Upper lobe of left lung (tissue), 6 donors: ENCODE results near the gene MBD5. TPM values are rescaled to one million over a fixed set of nuclear protein-coding genes. Genes with fewer than 3 reads are reported as not detected.
A peak's percentile ranks its signal among the peaks of the same experiment; 100 is the strongest.

Experiments
- ATAC-seq, 2 donors: fragments of 200-7000 bp; cut with Tn5 transposase; one replicate each; pipeline ENCODE4 v1.9.1; 2022; ENCODE audit warnings: mild to moderate bottlenecking in 2 of 2, moderate library complexity in 2 of 2; ENCODE audit not compliant: low FRiP score in 2 of 2
- DNase-seq, 2 donors: peaks; one replicate each; pipeline ENCODE4 v3.0.0-alpha.2; 2019 to 2020
- H3K27ac ChIP-seq, 4 donors: fragments of 200-600 bp; sonication (generic); one replicate each; pipeline ENCODE4 v1.5.1; 2016 to 2019
- H3K27me3 ChIP-seq, 4 donors: fragments of 200-600 bp; sonication (generic); one replicate each; pipeline ENCODE4 v1.5.1; 2017 to 2019
- H3K36me3 ChIP-seq, 4 donors: fragments of 200-600 bp; sonication (generic); one replicate each; pipeline ENCODE4 v1.5.1; 2016 to 2019
- H3K4me1 ChIP-seq, 4 donors: fragments of 200-600 bp; sonication (generic); one replicate each; pipeline ENCODE4 v1.5.1; 2018 to 2019
- H3K4me3 ChIP-seq, 4 donors: fragments of 200-600 bp; sonication (generic); one replicate each; pipeline ENCODE4 v1.5.1; 2017 to 2019; ENCODE audit warnings: mild to moderate bottlenecking in 2 of 4, moderate library complexity in 1 of 4
- H3K9me3 ChIP-seq, 4 donors: fragments of 200-600 bp; sonication (generic); one replicate each; pipeline ENCODE4 v1.5.1; 2018 to 2019
- CTCF ChIP-seq, 6 experiments: fragments of 450-650 bp in 4 of 6; fragments of 200-600 bp in 2 of 6; sonication (generic) in 2 of 6; IDR thresholded peaks; one replicate each; pipeline ENCODE4 v1.5.1; 2016 to 2019; ENCODE audit warnings: antibody characterized with exemption in 6 of 6
- EP300 ChIP-seq, 4 donors: sonication (generic); formaldehyde crosslinking; IDR thresholded peaks; one replicate each; pipeline ENCODE4 v1.5.1; 2017; ENCODE audit warnings: antibody characterized with exemption in 4 of 4, control low read depth in 2 of 4
- POLR2A ChIP-seq, 4 donors: fragments of 450-650 bp; IDR thresholded peaks; one replicate each; pipeline ENCODE4 v1.5.1; 2016 to 2017; ENCODE audit warnings: antibody characterized with exemption in 4 of 4, mild to moderate bottlenecking in 2 of 4
- POLR2AphosphoS5 ChIP-seq, 2 donors: sonication (generic); formaldehyde crosslinking; IDR thresholded peaks; one replicate each; pipeline ENCODE4 v1.5.1; 2017; ENCODE audit warnings: antibody characterized with exemption in 2 of 2
- WGBS, 2 donors: methylation state at CpG; one replicate each; pipeline ENCODE4 v1.1.5; 2017 to 2018; 5-methylcytosine and 5-hydroxymethylcytosine counted together
- total RNA-seq, 6 donors: library from RNA; depleted of rRNA in 4 of 6; stranded (reverse); fragments of >200 nt in 4 of 6; gene quantifications; one replicate each; pipeline versions ENCODE4 v1.1.0 to v1.2.1, GENCODE V29; 2016 to 2021
- donor health status: DM: no; HTN: no; CAD: no; lungs with moderate emphysema.
- donor health status: DM: no; HTN: yes; CAD: no; lungs with severe emphysema.

The MBD5 gene
- total RNA-seq, 6 donors from 2014 or later: 22.6 to 99.5 (median 27.5) TPM

- ATAC-seq: no peak
Observed at GRCh38 chr2:148167855-148168254, 147.0 kb downstream of the MBD5 start.

DNA sequence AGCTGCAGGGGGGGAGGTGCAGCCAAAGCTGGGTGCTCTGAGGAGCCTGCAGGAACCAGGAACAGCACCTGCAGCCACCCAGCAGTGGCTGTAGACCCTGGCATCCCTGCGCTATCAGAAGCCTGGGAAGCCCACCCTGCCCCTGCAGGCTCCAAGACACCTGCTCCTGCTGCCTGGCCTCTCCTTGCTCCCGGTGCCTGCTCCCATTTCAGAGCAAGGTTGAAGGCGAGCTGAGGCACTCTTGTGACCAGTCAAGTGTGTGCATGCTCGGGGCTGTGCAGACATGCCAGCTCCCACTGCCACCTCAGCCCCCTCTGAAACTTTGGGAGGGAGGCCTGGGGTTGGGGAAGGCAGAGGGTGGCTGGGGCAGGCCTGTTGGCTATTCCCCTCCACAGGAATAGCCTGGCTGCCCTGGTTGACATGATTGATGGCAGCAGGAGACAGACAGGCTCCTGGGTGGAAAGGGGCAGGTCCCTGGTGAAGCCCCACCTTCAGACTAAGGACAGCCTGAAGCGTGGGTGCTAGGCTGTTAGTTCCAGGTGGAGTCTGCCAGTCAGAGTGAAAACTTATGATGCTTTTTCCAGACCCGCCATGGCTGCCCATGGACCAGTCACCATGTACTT is 151.4 kb downstream of the MBD5 start:
- Histone ChIP-seq H3K27me3 (no peaks in the 10 kb centered on the region), H3K4me1 (no peaks in the 10 kb centered on the region), H3K27ac (no peak overlapping the region), H3K9me3 (no peaks in the 10 kb centered on the region), H3K36me3 (peaks cover 0 to 4% (median 0%) of the 10 kb centered on the region in 4 donors), H3K4me3 (no peak overlapping the region)
- ATAC-seq (peak in 1 of 2 donors; percentile 17), DNase-seq (peak in 1 of 2 donors; percentile 30)
- WGBS, 2 donors: 93 to 94% methylated on average over 3 to 6 of the region's 6 CpGs
- TF ChIP-seq EP300 (IDR thresholded peaks at IDR 0.05) (no peak), POLR2A (IDR thresholded peaks at IDR 0.05) (no peak), POLR2AphosphoS5 (IDR thresholded peaks at IDR 0.05) (no peak), CTCF (IDR thresholded peaks at IDR 0.05) (no peak)

More at GRCh38 chr2:148167855-148168254, 147.0 kb downstream of the MBD5 start:
- Histone ChIP-seq H3K9me3 (no peaks in the 10 kb centered on the region), H3K4me1 (no peaks in the 10 kb centered on the region), H3K4me3 (no peak overlapping the region), H3K27ac (no peak overlapping the region), H3K27me3 (no peaks in the 10 kb centered on the region), H3K36me3 (no peaks in the 10 kb centered on the region)
- TF ChIP-seq POLR2A (IDR thresholded peaks at IDR 0.05): no peak
- no peak for TF ChIP-seq EP300 (IDR thresholded peaks at IDR 0.05)
- no peak for TF ChIP-seq CTCF (IDR thresholded peaks at IDR 0.05)
- no peak for TF ChIP-seq POLR2AphosphoS5 (IDR thresholded peaks at IDR 0.05)
- DNase-seq: no peak
- 96 to 100% methylated on average over 1 of the region's 1 CpG for WGBS, 2 donors

- H3K4me1 ChIP-seq: no peaks in the 10 kb centered on the region
- ATAC-seq (no peak), DNase-seq (peak in 1 of 2 donors; percentile 54)
- H3K36me3 ChIP-seq: peaks cover 0 to 4% (median 0%) of the 10 kb centered on the region in 4 donors
- no peaks in the 10 kb centered on the region for H3K9me3 ChIP-seq
- no peak for TF ChIP-seq CTCF (IDR thresholded peaks at IDR 0.05)
- TF ChIP-seq POLR2AphosphoS5 (IDR thresholded peaks at IDR 0.05): no peak
- no peak for TF ChIP-seq POLR2A (IDR thresholded peaks at IDR 0.05)
- TF ChIP-seq EP300 (IDR thresholded peaks at IDR 0.05): no peak
- H3K27ac ChIP-seq: no peak overlapping the region
- no peaks in the 10 kb centered on the region for H3K27me3 ChIP-seq
- H3K4me3 ChIP-seq: no peak overlapping the region
- WGBS, 2 donors: 97 to 100% methylated on average over 4 to 5 of the region's 12 CpGs
Observed at GRCh38 chr2:148173168-148173567, 152.3 kb downstream of the MBD5 start.

- Histone ChIP-seq H3K27ac (no peak overlapping the region), H3K4me3 (no peak overlapping the region), H3K9me3 (no peaks in the 10 kb centered on the region), H3K27me3 (no peaks in the 10 kb centered on the region), H3K4me1 (no peaks in the 10 kb centered on the region), H3K36me3 (peaks cover 0 to 9% (median 2%) of the 10 kb centered on the region in 4 donors)
- DNase-seq (no peak), ATAC-seq (no peak)
- 69 to 87% methylated on average over 1 of the region's 1 CpG for WGBS, 2 donors
- TF ChIP-seq POLR2AphosphoS5 (IDR thresholded peaks at IDR 0.05): no peak
- TF ChIP-seq POLR2A (IDR thresholded peaks at IDR 0.05): no peak
- no peak for TF ChIP-seq EP300 (IDR thresholded peaks at IDR 0.05)
- TF ChIP-seq CTCF (IDR thresholded peaks at IDR 0.05): no peak
Observed at GRCh38 chr2:148177559-148177958, 156.7 kb downstream of the MBD5 start.

DNA sequence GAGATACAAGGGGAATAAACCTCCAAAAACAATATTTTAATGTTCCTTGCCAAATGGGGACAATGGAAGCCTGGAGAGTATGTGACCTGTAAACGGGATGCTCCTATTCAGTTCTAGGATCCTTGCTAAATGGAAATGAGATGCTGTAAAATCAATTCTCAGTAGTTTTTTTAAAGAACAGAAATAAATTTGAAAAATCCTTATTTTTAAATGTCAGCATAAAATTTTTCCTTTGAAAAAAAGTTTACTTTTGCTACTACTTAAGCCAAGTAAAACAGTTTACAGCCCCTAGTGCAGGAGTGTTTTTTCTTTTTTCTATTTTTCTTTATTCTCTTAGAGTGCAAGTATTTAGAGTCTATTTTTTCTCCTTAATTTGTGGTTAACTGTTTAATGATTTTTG is 158.8 kb downstream of the MBD5 start:
- DNase-seq (no peak), ATAC-seq (no peak)
- 90 to 95% methylated on average over 1 of the region's 1 CpG for WGBS, 2 donors
- H3K9me3 ChIP-seq: no peaks in the 10 kb centered on the region
- H3K27me3 ChIP-seq: no peaks in the 10 kb centered on the region
- no peaks in the 10 kb centered on the region for H3K4me1 ChIP-seq
- no peak overlapping the region for H3K4me3 ChIP-seq
- no peak overlapping the region for H3K27ac ChIP-seq
- H3K36me3 ChIP-seq: peaks cover 0 to 9% (median 0%) of the 10 kb centered on the region in 4 donors
- TF ChIP-seq EP300 (IDR thresholded peaks at IDR 0.05): no peak
- TF ChIP-seq POLR2AphosphoS5 (IDR thresholded peaks at IDR 0.05): no peak
- no peak for TF ChIP-seq CTCF (IDR thresholded peaks at IDR 0.05)
- TF ChIP-seq POLR2A (IDR thresholded peaks at IDR 0.05): no peak
